Neural crest cell (in vitro differentiated cells): ENCODE measurements around the gene TMEM164. TPM values are rescaled to one million over a fixed set of nuclear protein-coding genes. Genes with fewer than 3 reads are reported as not detected.
A peak's percentile ranks its signal among the peaks of the same experiment; 100 is the strongest.

Experiments used
- DNase-seq: peaks from one replicate; pipeline ENCODE4 v3.0.0; 2021; ENCODE audit warnings: low read depth, mixed read lengths, low spot score
- H3K27ac Mint-ChIP-seq: one replicate; pipeline ENCODE4 v1.8.0; 2021; ENCODE audit warnings: mild to moderate bottlenecking, mixed read lengths; ENCODE audit not compliant: unreplicated experiment
- H3K27me3 Mint-ChIP-seq: 2 replicates; pipeline ENCODE4 v1.8.0; 2021; ENCODE audit warnings: low read depth, mild to moderate bottlenecking, mixed read lengths
- H3K36me3 Mint-ChIP-seq: 2 replicates; pipeline ENCODE4 v1.8.0; 2021; ENCODE audit warnings: low read depth, mild to moderate bottlenecking, mixed read lengths
- H3K4me1 Mint-ChIP-seq: 2 replicates; pipeline ENCODE4 v1.8.0; 2021; ENCODE audit warnings: mixed read lengths
- H3K4me3 Mint-ChIP-seq: one replicate; pipeline ENCODE4 v1.8.0; 2021; ENCODE audit warnings: mild to moderate bottlenecking, mixed read lengths
- H3K9me3 Mint-ChIP-seq: 2 replicates; pipeline ENCODE4 v1.8.0; 2021; ENCODE audit warnings: mixed read lengths
- CTCF ChIP-seq: fragments of 200-600 bp; sonication (generic); conservative IDR thresholded peaks from 2 replicates; pipeline ENCODE4 v1.5.0; 2021; ENCODE audit warnings: antibody characterized with exemption, mild to moderate bottlenecking
- total RNA-seq: library from RNA; stranded (reverse); gene quantifications from 2 replicates; pipeline ENCODE4 v1.2.1, GENCODE V29; 2021

TMEM164 gene
- total RNA-seq, 1 donor from 2014 or later: 90.2 TPM

DNA sequence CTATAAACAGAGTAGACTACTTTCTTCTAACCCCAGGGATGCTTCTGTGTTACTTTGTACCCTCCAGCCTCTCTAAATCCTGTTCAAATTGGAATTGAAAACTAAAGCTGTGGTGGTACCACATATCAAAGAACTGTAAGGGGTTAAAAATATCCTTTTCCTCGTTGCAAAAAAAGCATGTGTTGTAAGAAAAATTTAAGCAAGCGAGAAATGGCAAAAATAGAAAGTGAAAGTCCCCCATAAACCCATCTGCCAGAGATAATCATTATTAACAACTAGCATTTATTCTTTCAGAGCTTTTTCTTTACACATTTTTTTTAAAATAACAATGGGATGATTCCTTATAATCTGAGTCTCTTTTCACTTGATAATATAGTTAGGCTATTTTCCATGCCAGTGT lies 40.6 kb downstream of the TMEM164 start:
- peaks cover 40% of the 10 kb centered on the region for H3K4me1 Mint-ChIP-seq
- H3K27ac Mint-ChIP-seq: no peak overlapping the region
- TF ChIP-seq CTCF: no peak
- H3K27me3 Mint-ChIP-seq: no peaks in the 10 kb centered on the region
- H3K9me3 Mint-ChIP-seq: no peaks in the 10 kb centered on the region
- DNase-seq: no peak
- peaks cover 1% of the 10 kb centered on the region for H3K36me3 Mint-ChIP-seq
- no peak overlapping the region for H3K4me3 Mint-ChIP-seq

DNA sequence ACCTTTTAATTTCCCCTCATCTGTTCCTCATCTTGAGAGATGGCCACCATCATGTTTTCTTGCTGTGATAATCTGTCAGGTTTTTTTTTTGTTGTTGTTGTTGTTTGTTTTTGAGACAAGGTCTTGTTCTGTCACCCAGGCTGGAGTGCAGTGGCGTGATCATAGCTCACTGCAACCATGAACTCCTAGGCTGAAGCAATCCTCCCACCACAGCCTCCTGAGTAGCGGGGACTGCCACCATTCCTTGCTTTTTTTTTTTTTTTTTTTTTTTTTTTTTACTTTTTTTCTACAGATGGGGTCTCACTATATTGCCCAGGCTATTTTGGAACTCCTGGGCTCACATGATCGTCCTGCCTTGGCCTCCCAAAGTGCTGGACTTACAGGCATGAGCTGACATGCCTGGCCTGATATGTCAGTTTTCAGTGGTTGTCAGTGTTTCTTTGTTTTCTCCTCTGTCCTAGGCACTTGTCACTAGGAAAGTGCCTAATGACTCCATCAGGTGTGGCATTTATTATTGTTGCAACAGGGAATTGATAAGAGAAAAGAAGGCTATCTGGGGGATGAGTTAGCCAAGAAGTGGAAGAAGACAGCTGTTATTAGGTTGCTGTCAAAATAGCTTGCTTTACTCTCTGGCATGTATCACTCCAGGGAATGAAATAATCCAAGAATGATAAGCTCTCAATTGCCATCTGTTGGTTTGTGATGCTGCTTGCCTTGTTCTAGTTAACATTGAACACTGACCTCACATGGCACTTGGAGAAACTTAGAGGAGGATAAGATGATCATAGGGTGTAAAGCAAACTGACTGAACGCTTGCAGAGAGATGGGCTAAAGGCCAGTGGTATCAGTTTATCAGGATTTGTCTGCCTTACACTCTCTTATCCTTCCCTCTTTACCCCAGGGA lies 41.7 kb downstream of the TMEM164 start:
- H3K4me1 Mint-ChIP-seq: peaks cover 44% of the 10 kb centered on the region
- no peak overlapping the region for H3K4me3 Mint-ChIP-seq
- DNase-seq: no peak
- H3K36me3 Mint-ChIP-seq: no peaks in the 10 kb centered on the region
- no peak overlapping the region for H3K27ac Mint-ChIP-seq
- no peaks in the 10 kb centered on the region for H3K9me3 Mint-ChIP-seq
- TF ChIP-seq CTCF: no peak
- H3K27me3 Mint-ChIP-seq: no peaks in the 10 kb centered on the region

DNA sequence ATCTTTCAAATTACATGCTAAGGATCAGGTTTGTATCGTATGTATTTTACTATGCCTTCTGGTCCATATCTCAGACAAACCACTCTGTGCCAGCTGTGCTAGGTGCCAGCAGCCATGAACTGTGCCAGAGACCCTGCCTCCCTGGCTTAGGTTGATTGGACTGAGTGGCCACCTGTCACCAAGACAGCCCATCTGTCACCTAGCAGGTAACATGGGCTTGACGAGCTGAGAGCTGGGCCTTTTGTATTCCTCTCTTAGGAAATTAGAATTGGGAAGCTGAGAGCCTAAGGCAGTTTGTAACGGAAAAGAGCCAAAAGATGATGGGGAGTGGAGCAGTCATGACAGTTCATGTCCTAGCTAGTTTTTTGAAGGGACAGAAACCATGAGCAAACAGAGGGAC lies 42.5 kb downstream of the TMEM164 start:
- Mint-ChIP-seq H3K36me3 (no peaks in the 10 kb centered on the region), H3K27me3 (no peaks in the 10 kb centered on the region), H3K27ac (no peak overlapping the region), H3K9me3 (no peaks in the 10 kb centered on the region), H3K4me3 (no peak overlapping the region), H3K4me1 (peaks cover 49% of the 10 kb centered on the region)
- TF ChIP-seq CTCF: no peak
- DNase-seq: no peak

DNA sequence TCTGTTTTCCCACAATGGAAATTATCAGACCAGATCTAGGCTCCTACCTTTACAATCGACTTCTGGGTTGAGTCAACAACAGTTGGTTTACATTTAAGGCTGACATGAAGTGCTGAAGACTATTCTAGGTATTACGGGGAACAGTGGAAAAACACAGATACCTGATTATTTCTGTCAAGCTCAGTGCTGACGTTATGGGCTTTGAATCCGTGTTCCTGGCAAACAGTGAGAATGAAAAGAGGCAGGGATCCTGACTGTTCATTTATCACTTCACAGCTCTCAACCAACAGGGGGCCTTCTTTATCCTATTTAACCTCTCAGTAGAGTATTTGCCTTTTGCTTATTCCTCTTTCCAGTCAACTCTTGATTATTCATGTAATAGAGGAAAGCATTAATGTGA lies 43.1 kb downstream of the TMEM164 start:
- H3K27ac Mint-ChIP-seq: peak overlapping the region; percentile 2
- no peak overlapping the region for H3K4me3 Mint-ChIP-seq
- H3K4me1 Mint-ChIP-seq: peaks cover 55% of the 10 kb centered on the region
- H3K36me3 Mint-ChIP-seq: no peaks in the 10 kb centered on the region
- TF ChIP-seq CTCF: peak; percentile 25
- DNase-seq: no peak
- no peaks in the 10 kb centered on the region for H3K9me3 Mint-ChIP-seq
- H3K27me3 Mint-ChIP-seq: no peaks in the 10 kb centered on the region

DNA sequence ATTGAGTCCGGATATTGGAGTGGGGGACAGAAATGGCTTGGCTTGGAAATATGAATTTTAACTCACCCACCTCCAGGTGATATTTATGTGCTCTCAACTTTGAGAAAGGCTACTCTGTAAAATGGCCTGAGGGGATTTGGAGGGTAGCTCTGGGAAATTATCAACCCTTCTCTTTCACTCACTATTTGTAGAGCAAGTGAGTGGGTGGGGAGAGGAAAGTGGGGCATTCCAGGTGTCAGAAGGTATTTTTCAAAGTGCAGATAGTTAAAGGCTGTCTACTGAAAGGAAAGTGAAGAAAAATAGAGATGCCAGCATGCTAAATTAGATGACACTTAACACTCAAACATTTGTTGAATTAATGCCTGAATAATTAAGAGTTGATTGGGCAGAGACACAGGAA lies 44.1 kb downstream of the TMEM164 start:
- no peaks in the 10 kb centered on the region for H3K27me3 Mint-ChIP-seq
- no peak overlapping the region for H3K4me3 Mint-ChIP-seq
- H3K9me3 Mint-ChIP-seq: no peaks in the 10 kb centered on the region
- no peaks in the 10 kb centered on the region for H3K36me3 Mint-ChIP-seq
- no peak for DNase-seq
- peaks cover 64% of the 10 kb centered on the region for H3K4me1 Mint-ChIP-seq
- H3K27ac Mint-ChIP-seq: no peak overlapping the region
- no peak for TF ChIP-seq CTCF
